A673 (cell line): Measurements from ENCODE around the gene ZNF460.
"Not testable (repeated sequence)": the region's sequence is repeated elsewhere in the genome, so short reads cannot be mapped to it uniquely, and the experiment has no call there.

Experiments
- CTCF ChIP-seq: fragments of 300-800, 200-600 bp; sonication (generic); conservative IDR thresholded peaks from 2 replicates; pipeline ENCODE4 v1.5.1; 2017; ENCODE audit warnings: low read depth, mild to moderate bottlenecking, antibody characterized with exemption, low read length, moderate library complexity, mixed read lengths
- EZH2 ChIP-seq: fragments of 200-600 bp; sonication (generic); IDR thresholded peaks from 2 replicates; pipeline ENCODE4 v1.6.1; 2017; ENCODE audit warnings: borderline replicate concordance, low read depth, mild to moderate bottlenecking, mixed read lengths, antibody characterized with exemption, low read length; ENCODE audit not compliant: poor library complexity, severe bottlenecking

- TF ChIP-seq CTCF, EZH2: not testable (repeated sequence)
Observed at GRCh38 chr19:57278481-57278880, 1.8 kb upstream of the ZNF460 start.
